ENCODE results near the gene PSAT1.

Gene PSAT1

GRCh38 chr9:78365748-78366697, 69.1 kb downstream of the PSAT1 start:
- no peak overlapping the region for H3K4me3 ChIP-seq (ENCODE audit: low read depth, low read length)

DNA sequence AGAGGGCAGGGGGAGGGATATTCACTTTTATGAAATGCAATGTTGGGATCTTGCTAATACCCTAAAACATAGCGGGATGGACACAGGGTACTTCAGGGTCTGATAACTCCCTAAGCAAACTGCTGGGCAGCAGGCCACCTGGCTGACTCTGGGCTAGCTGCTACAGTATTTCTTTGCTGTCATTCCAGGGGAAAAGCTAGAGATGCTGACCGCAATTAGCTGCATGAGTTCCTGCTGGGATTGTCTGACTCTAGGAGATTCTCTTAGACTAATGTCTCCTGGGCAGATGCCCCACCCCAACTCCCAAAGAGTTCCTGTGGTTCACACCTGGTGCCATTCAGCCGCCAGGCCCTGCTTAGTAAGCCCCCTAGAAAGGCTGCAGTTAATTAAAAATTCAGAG, 69.9 kb downstream of the PSAT1 start:
- TF ChIP-seq, protein P1, sequence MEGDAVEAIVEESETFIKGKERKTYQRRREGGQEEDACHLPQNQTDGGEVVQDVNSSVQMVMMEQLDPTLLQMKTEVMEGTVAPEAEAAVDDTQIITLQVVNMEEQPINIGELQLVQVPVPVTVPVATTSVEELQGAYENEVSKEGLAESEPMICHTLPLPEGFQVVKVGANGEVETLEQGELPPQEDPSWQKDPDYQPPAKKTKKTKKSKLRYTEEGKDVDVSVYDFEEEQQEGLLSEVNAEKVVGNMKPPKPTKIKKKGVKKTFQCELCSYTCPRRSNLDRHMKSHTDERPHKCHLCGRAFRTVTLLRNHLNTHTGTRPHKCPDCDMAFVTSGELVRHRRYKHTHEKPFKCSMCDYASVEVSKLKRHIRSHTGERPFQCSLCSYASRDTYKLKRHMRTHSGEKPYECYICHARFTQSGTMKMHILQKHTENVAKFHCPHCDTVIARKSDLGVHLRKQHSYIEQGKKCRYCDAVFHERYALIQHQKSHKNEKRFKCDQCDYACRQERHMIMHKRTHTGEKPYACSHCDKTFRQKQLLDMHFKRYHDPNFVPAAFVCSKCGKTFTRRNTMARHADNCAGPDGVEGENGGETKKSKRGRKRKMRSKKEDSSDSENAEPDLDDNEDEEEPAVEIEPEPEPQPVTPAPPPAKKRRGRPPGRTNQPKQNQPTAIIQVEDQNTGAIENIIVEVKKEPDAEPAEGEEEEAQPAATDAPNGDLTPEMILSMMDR (IDR thresholded peaks at IDR 0.05; ENCODE audit: low read depth, low read length), result no peak
- H3K4me3 ChIP-seq (ENCODE audit: low read depth, low read length), result no peak overlapping the region

More at GRCh38 chr9:78365748-78366697, 69.1 kb downstream of the PSAT1 start:
- TF ChIP-seq, protein P1 (IDR thresholded peaks at IDR 0.05; ENCODE audit: low read depth, low read length), result peak; percentile 67; the same call in 1 of the 2 replicates

DNA sequence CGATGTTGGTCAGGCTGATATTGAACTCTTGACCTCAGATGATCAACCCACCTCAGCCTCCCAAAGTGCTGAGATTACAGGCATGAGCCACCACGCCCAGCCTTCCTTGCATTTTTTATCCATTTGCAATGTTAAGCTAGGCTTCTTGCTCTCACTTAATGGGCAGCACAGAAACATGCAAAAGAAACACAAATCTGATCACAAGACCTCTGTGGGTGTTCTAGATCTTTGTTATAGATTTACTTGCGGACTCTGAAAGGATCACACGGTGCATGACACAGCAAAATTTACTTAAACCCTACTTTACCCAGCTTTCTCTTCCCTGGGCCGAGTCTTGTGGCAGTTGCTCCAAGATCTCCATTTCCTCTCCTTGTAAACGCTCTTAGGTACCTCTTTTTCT, 71.3 kb downstream of the PSAT1 start:
- TF ChIP-seq, protein P1 (IDR thresholded peaks at IDR 0.05; ENCODE audit: low read depth, low read length), result no peak
- no peak overlapping the region for H3K4me3 ChIP-seq (ENCODE audit: low read depth, low read length)

DNA sequence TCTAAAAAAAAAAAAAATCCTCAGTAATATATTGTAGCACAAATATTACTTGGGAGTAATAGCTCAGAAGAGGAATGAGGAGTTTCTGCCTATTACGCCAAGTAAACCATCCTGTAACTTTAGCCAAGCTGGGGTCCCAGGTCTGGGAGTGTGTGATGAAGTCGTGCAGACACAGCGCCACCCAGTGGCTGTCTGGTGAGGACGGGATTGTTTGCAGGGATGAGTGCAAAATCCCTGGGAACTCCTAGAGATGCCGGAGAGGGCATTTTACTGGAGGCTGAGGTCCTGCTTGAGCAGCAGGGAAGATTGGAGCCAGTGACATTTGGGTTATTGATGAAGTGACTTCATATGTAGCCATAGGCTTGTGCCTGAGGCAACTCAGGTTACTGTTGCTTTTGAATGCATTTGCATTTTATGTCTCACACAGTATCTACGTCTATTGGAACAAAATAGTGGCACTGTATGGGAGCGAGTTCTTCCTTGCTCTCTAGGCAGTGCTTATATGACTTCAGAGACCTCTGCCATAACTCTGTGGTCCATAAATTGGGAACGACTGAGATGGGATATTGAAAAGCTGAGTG, 72.8 kb downstream of the PSAT1 start:
- H3K4me3 ChIP-seq (ENCODE audit: low read depth, low read length), result no peak overlapping the region
- TF ChIP-seq, protein P1 (IDR thresholded peaks at IDR 0.05; ENCODE audit: low read depth, low read length), result peak; percentile 89

GRCh38 chr9:78370991-78371390, 74.1 kb downstream of the PSAT1 start:
- H3K4me3 ChIP-seq (ENCODE audit: low read depth, low read length), result peak overlapping the region; percentile 47
- TF ChIP-seq, protein P1 (IDR thresholded peaks at IDR 0.05; ENCODE audit: low read depth, low read length), result no peak

- TF ChIP-seq, protein P1 (IDR thresholded peaks at IDR 0.05; ENCODE audit: low read depth, low read length), result no peak
- H3K4me3 ChIP-seq (ENCODE audit: low read depth, low read length), result no peak overlapping the region
Observed at GRCh38 chr9:78371981-78372380, 75.1 kb downstream of the PSAT1 start.
